ENCODE measurements around the gene TENM4. TPM values are rescaled to one million over a fixed set of nuclear protein-coding genes. Genes with fewer than 3 reads are reported as not detected.

TENM4 gene
- total and polyA plus RNA-seq, 2 experiments from 2014 or later = 19.0 to 105 TPM

GRCh38 chr11:78993802-78994430 is 446.9 kb downstream of the TENM4 start:
- Histone ChIP-seq H3K27me3 (peaks cover 5% of the 10 kb centered on the region), H3K36me3 (no peaks in the 10 kb centered on the region), H3K4me3 (no peak overlapping the region), H3K27ac (no peak overlapping the region), H3K4me1 (ENCODE audit: low read depth) (peaks cover 15% of the 10 kb centered on the region), H3K9me3 (ENCODE audit: low read depth) (no peaks in the 10 kb centered on the region)
- DNase-seq (ENCODE audit: low read depth in 1 of 2, low spot score in 1 of 2) = no peak
- TF ChIP-seq CTCF (IDR thresholded peaks at IDR 0.05; ENCODE audit: low read depth, low read length) = no peak

GRCh38 chr11:78991681-78992080 is 449.1 kb downstream of the TENM4 start:
- Histone ChIP-seq H3K4me3 (no peak overlapping the region), H3K27ac (no peak overlapping the region), H3K36me3 (no peaks in the 10 kb centered on the region), H3K9me3 (ENCODE audit: low read depth) (no peaks in the 10 kb centered on the region), H3K27me3 (peaks cover 8% of the 10 kb centered on the region), H3K4me1 (ENCODE audit: low read depth) (peaks cover 15% of the 10 kb centered on the region)
- no peak for TF ChIP-seq CTCF (IDR thresholded peaks at IDR 0.05; ENCODE audit: low read depth, low read length)
- no peak for DNase-seq (ENCODE audit: low read depth in 1 of 2, low spot score in 1 of 2)

GRCh38 chr11:78990261-78990660 is 450.6 kb downstream of the TENM4 start:
- Histone ChIP-seq H3K4me3 (no peak overlapping the region), H3K4me1 (ENCODE audit: low read depth) (peaks cover 3% of the 10 kb centered on the region), H3K36me3 (no peaks in the 10 kb centered on the region), H3K27me3 (peaks cover 8% of the 10 kb centered on the region), H3K9me3 (ENCODE audit: low read depth) (no peaks in the 10 kb centered on the region), H3K27ac (no peak overlapping the region)
- DNase-seq (ENCODE audit: low read depth in 1 of 2, low spot score in 1 of 2) = no peak
- TF ChIP-seq CTCF (IDR thresholded peaks at IDR 0.05; ENCODE audit: low read depth, low read length) = no peak

GRCh38 chr11:78987748-78988147 is 453.1 kb downstream of the TENM4 start:
- TF ChIP-seq CTCF (IDR thresholded peaks at IDR 0.05; ENCODE audit: low read depth, low read length) = no peak
- H3K27me3 ChIP-seq = peaks cover 8% of the 10 kb centered on the region
- H3K36me3 ChIP-seq = no peaks in the 10 kb centered on the region
- no peaks in the 10 kb centered on the region for H3K9me3 ChIP-seq (ENCODE audit: low read depth)
- H3K4me3 ChIP-seq = no peak overlapping the region
- no peak for DNase-seq (ENCODE audit: low read depth in 1 of 2, low spot score in 1 of 2)
- H3K4me1 ChIP-seq (ENCODE audit: low read depth) = no peaks in the 10 kb centered on the region
- no peak overlapping the region for H3K27ac ChIP-seq

- no peak overlapping the region for H3K27ac ChIP-seq
- H3K4me3 ChIP-seq = no peak overlapping the region
- H3K36me3 ChIP-seq = no peaks in the 10 kb centered on the region
- no peak for TF ChIP-seq CTCF (IDR thresholded peaks at IDR 0.05; ENCODE audit: low read depth, low read length)
- peaks cover 8% of the 10 kb centered on the region for H3K27me3 ChIP-seq
- H3K4me1 ChIP-seq (ENCODE audit: low read depth) = peaks cover 3% of the 10 kb centered on the region
- no peaks in the 10 kb centered on the region for H3K9me3 ChIP-seq (ENCODE audit: low read depth)
- DNase-seq (ENCODE audit: low read depth in 1 of 2, low spot score in 1 of 2) = no peak
Measured at GRCh38 chr11:78986305-78986704, 454.5 kb downstream of the TENM4 start.

Data from cardiac muscle cell (in vitro differentiated cells and primary cell).